ENCODE data around the gene TOM1L2. TPM values are rescaled to one million over a fixed set of nuclear protein-coding genes. Genes with fewer than 3 reads are reported as not detected.

Gene TOM1L2
- total RNA-seq, 1 donor = 34.1 TPM

GRCh38 chr17:17839791-17840707 is 132.2 kb downstream of the TOM1L2 start:
- TF ChIP-seq, protein P1, sequence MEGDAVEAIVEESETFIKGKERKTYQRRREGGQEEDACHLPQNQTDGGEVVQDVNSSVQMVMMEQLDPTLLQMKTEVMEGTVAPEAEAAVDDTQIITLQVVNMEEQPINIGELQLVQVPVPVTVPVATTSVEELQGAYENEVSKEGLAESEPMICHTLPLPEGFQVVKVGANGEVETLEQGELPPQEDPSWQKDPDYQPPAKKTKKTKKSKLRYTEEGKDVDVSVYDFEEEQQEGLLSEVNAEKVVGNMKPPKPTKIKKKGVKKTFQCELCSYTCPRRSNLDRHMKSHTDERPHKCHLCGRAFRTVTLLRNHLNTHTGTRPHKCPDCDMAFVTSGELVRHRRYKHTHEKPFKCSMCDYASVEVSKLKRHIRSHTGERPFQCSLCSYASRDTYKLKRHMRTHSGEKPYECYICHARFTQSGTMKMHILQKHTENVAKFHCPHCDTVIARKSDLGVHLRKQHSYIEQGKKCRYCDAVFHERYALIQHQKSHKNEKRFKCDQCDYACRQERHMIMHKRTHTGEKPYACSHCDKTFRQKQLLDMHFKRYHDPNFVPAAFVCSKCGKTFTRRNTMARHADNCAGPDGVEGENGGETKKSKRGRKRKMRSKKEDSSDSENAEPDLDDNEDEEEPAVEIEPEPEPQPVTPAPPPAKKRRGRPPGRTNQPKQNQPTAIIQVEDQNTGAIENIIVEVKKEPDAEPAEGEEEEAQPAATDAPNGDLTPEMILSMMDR (IDR thresholded peaks at IDR 0.05; ENCODE audit: insufficient read depth, low read depth, low read length) = no peak
- DNase-seq (ENCODE audit: low read depth) = peak; percentile 92
- peak overlapping the region; percentile 53 for H3K4me3 ChIP-seq (ENCODE audit: low read depth, low read length)

DNA sequence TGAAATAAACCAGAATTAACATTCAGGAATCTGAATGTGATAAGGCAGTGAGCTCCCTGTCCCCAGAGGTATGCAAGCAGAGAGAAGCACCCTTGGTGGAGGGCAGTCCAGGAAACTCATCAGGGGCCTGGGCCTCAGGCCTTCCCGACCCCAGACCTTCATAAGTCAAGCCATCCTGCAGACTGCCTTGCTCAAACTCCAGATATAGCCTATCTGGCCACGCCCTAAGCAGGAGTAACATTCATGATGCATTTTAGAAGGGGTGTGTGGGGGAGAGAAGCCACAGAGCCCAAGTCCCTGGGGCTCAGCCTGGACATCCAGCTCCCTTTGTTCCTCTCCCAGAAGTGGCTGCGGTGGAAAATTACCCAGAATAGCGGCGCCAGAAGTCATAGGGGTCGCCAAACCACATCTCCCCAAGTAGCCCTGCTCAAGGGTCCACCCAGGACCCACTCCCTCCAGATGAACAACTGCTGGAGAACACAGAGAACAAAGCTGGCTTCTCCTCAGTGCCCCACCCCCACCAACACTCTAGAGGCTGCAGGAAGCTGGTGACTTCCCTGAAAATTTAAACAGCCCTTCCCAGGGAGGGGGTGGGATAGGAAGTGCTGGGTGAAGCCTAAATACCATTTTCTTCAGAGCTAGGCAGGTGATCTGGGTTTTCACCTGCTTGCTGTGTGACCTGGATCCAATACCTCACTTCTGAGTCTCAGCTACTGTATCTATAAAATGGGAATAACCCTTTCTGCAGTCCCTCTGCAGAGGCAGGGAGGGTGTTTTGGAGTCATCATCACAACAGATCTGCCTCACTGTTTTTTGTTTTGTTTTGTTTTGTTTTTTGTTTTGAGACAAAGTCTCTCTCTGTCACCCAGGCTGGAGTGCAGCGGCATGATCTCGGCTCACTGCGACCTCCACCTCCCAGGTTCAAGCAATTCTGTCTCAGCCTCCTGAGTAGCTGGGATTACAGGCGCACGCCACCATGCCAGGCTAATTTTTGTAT is 133.9 kb downstream of the TOM1L2 start:
- peak; percentile 62 for DNase-seq (ENCODE audit: low read depth)
- H3K4me3 ChIP-seq (ENCODE audit: low read depth, low read length) = no peak overlapping the region
- TF ChIP-seq, protein P1 (IDR thresholded peaks at IDR 0.05; ENCODE audit: insufficient read depth, low read depth, low read length) = no peak

DNA sequence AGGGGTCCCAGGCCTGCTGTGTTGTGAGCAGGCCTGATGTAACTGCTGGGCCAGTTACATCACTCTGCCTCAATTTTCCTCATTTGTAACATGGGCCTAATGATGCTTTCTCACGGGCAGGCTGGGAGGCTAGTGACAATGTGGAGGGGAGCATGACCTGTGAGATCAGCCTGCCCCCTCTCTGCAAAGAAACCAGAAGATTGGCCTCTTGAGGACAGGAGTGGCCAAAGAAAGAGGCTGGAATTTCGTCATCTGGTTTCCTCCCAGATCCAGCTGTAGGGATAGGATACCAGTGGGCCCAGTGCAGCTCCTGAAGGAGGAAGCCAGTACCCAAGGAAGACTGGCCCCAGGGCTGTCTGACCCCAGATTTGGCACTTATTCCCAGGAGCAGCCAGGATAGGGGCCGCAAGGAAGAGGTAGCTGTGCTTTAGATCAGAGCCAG is 134.8 kb downstream of the TOM1L2 start:
- TF ChIP-seq, protein P1 (IDR thresholded peaks at IDR 0.05; ENCODE audit: insufficient read depth, low read depth, low read length) = no peak
- DNase-seq (ENCODE audit: low read depth) = peak; percentile 93
- peak overlapping the region; percentile 82 for H3K4me3 ChIP-seq (ENCODE audit: low read depth, low read length)

GRCh38 chr17:17836818-17837379 is 135.3 kb downstream of the TOM1L2 start, which contains the start of gene SREBF1:
TSS of gene SREBF1 (minus strand) at chr17:17836986. CDS start at chr17:17836817, 169 bp downstream.
- TF ChIP-seq, protein P1 (IDR thresholded peaks at IDR 0.05; ENCODE audit: insufficient read depth, low read depth, low read length) = no peak
- peak; percentile 59 for DNase-seq (ENCODE audit: low read depth)
- H3K4me3 ChIP-seq (ENCODE audit: low read depth, low read length) = peak within 1 kb of the TSS; percentile 82

DNA sequence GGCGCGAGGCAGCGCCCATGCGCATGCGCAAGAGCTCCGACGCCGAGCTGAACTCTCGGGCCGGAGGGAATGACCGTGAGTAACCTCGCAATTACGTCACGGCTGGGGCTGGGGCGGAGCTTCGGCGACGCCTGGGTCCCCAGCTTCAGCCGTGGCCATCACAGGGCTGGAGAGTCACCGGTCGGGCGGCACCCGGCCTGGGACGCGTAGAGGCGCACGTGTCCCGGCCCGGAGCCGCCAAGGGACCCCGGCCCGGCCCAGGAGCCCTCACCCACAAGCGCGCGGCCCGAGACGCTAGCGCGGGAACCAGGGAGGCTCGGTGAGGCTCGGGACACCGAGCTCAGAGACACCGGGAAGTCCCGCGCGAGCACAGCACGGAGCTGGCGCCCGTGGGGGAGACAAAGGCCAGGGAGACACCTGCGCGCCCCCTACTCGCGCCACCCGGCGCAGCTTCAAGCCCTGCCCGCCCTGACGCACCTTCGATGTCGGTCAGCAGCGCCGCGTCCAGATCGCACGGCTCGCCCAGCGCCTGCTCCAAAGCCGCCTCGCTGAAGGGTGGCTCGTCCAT is 135.9 kb downstream of the TOM1L2 start:
- DNase-seq (ENCODE audit: low read depth) = peak; percentile 93
- TF ChIP-seq, protein P1 (IDR thresholded peaks at IDR 0.05; ENCODE audit: insufficient read depth, low read depth, low read length) = no peak
- H3K4me3 ChIP-seq (ENCODE audit: low read depth, low read length) = peak overlapping the region; percentile 82
